ENCODE results near the gene PYCR2.
"Not testable (repeated sequence)": the region's sequence is repeated elsewhere in the genome, so short reads cannot be mapped to it uniquely, and the experiment has no call there.

The PYCR2 gene

GRCh38 chr1:225923692-225924555 lies at the start of gene PYCR2:
PYCR2 (minus strand) TSS chr1:225924250; CDS start chr1:225924110, 140 bp downstream.
- DNase-seq (ENCODE audit: low read depth): peak; percentile 85

DNA sequence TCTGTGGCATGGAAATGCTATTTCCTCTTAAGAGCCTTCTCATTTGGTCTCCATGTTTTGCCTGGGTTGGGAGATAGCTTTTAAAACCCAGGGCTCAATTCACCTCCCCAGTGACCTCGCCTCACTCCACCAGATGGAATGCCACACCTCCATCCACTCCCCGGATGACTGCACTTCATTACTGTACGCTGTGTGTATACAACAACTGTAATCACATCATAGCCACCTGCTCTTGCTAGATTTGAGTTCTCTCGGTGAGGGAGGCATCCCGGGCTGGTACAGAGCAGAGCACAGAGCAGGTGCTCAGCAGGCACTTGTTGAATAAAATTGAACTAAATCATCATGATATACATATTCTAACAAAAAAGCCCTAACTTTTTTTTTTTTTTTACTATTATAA lies 49.1 kb upstream of the PYCR2 start:
- no peak for DNase-seq (ENCODE audit: low read depth)

GRCh38 chr1:225972344-225973152 lies 48.5 kb upstream of the PYCR2 start:
- no peak for DNase-seq (ENCODE audit: low read depth)

DNA sequence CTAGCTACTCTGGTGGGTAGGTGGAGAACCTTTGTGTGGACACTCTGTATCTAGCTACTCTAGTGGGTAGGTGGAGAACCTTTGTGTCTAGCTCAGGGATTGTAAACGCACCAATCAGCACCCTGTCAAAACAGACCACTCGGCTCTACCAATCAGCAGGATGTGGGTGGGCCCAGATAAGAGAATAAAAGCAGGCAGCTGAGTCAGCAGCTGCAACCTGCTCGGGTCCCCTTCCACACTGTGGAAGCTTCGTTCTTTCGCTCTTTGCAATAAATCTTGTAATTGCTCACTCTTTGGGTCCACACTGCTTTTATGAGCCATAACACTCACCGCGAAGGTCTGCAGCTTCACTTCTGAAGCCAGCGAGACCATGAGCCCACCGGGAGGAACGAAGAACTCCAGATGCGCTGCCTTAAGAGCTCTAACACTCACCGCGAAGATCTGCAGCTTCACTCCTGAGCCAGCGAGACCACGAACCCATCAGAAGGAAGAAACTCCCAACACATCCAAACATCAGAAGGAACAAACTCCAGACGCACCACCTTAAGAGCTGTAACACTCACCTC lies 46.6 kb upstream of the PYCR2 start:
- not testable (repeated sequence) for DNase-seq (ENCODE audit: low read depth)

DNA sequence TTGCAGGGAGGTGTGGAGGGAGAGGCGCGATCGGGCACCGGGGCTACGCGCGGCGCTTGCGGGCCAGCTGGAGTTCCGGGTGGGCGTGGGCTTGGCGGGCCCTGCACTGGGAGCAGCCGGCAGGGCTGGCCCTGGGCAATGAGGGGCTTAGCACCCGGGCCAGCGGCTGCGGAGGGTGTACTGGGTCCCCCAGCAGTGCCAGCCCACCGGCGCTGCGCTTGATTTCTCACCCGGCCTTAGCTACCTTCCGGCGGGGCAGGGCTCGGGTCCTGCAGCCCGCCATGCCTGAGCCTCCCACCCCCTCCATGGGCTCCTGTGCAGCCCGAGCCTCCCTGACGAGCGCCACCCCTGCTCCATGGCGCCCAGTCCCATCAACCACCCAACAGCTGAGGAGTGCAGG lies 45.7 kb upstream of the PYCR2 start:
- DNase-seq (ENCODE audit: low read depth): not testable (repeated sequence)

DNA sequence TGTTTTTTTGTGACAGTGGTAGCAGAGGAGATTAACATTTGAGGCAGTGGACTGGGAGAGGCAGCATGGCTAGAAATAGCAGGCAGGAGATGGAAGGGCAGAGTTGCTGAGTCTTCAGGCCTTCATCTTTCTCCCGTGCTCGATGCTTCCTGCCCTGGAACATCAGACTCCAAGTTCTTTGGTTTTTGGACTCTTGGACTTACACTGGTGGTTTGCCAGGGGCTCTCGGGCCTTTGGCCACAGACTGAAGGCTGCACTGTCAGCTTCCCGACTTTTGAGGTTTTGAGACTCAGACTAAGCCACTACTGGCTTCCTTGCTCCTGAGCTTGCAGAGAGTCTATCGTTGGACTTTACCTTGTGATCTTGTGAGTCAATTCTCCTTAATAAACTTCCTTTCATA lies 41.2 kb upstream of the PYCR2 start:
- DNase-seq (ENCODE audit: low read depth): no peak

GRCh38 chr1:225963735-225964530 lies 39.9 kb upstream of the PYCR2 start:
- DNase-seq (ENCODE audit: low read depth): no peak

- DNase-seq (ENCODE audit: low read depth): peak; percentile 46
Observed at GRCh38 chr1:225962440-225962975, 38.5 kb upstream of the PYCR2 start.

- no peak for DNase-seq (ENCODE audit: low read depth)
Observed at GRCh38 chr1:225961659-225962439, 37.8 kb upstream of the PYCR2 start.

GRCh38 chr1:225958041-225958440 lies 34.0 kb upstream of the PYCR2 start:
- DNase-seq (ENCODE audit: low read depth): no peak

- no peak for DNase-seq (ENCODE audit: low read depth)
Observed at GRCh38 chr1:225954753-225955152, 30.7 kb upstream of the PYCR2 start.

- no peak for DNase-seq (ENCODE audit: low read depth)
Observed at GRCh38 chr1:225953315-225953714, 29.3 kb upstream of the PYCR2 start.

- no peak for DNase-seq (ENCODE audit: low read depth)
Observed at GRCh38 chr1:225950905-225951497, 27.0 kb upstream of the PYCR2 start.

- no peak for DNase-seq (ENCODE audit: low read depth)
Observed at GRCh38 chr1:225949041-225949440, 25.0 kb upstream of the PYCR2 start.

DNA sequence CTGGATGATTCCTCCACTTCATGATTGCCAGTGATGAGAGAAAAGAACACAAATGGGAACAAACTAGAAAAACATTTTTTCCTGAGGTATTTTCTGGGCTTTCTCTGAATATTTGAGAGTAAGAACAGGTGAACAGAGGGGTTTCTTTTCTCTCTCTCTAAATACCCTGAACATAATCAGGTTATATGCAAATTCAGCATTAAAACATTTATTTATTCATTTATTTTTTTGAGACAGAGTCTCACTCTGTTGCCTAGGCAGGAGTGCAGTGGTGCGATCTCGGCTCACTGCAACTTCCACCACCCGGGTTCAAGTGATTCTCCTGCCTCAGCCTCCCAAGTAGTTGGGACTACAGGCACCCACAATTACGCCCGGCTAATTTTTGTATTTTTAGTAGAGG lies 22.8 kb upstream of the PYCR2 start:
- no peak for DNase-seq (ENCODE audit: low read depth)

DNA sequence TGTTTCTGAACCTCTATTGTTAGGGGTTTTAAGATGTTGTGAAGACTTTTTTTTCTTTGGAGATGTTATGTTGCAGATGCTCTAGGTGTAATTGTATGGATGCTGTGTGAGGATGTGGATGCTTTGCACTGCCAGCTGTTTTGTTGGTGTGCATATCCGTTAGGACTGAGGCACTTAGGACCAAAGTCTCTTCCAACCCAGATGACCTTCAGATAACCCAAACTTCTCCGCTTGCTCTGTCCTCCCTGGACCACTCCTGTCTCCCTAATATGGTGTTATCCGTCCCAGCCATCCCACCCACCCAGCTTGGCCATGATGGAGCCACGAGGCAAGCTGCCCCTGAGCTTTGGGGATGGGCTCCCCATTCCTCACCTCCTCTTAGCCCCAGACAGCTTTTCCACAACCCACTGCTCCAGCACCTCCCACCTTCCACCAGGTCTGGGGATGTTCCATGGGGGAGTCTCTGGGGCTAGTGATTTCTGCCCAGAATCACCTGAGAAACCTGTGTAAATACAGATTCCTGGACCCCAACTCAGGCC lies 22.1 kb upstream of the PYCR2 start:
- no peak for DNase-seq (ENCODE audit: low read depth)

DNA sequence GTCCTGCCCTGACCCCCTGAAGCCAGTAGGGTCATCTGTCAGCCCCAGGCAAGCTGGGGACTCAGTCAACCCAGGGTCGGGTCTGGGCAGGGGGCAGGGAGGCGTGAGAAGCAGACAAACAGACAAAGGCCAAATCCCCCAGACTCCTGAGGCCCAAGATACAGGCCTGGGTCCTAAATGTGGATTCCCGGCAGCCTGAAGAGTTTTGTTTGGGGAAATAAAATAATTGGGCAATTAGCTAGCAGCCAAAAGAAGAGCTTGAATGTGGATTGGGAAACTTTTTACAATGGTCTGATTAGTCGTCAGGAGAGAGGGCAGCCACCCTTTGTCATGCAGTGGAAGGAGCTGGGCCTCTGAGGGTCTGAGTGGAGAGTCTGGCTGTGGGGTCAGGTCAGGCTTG lies 21.5 kb upstream of the PYCR2 start:
- DNase-seq (ENCODE audit: low read depth): no peak

GRCh38 chr1:225944951-225945350 lies 20.9 kb upstream of the PYCR2 start:
- DNase-seq (ENCODE audit: low read depth): no peak

DNA sequence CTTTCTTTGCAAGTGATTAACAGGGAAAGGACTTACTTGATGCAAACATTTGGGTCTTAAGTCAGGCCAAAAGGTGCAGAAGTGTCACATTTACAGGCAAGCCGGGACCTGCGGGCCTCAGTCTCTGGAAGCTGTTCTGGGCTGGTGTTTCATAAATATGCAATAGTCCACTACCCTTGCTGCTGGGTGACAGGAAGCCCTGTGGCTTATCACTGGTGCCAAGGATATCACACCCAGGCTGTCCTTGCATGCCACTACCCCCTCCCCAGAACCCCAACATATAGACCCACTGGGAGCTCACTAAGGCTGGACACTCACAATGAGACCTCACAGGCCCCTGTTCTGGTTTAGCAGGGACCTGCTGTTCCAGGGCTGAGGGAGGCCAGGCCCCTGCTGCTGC lies 20.3 kb upstream of the PYCR2 start:
- no peak for DNase-seq (ENCODE audit: low read depth)

DNA sequence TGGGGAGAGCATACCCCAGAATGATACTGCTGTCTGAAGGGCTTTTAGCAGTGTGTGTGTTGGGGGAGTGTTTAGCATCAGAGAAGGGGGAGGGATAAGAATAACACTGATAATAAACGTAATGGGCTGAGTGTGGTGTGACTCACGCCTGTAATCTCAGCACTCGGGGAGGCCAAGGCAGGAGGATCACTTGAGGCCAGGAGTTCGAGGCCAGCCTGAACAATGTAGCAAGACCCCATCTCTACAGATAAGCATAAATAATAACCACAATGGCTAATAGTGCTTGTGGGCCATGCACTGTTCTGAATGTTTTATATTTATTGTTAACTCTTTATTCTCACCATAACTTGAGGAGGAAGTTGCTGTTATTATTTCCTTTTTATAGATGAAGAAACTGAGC lies 19.5 kb upstream of the PYCR2 start:
- no peak for DNase-seq (ENCODE audit: low read depth)
